AG04450 (cell line): ENCODE measurements around the gene VPS9D1. TPM values are rescaled to one million over a fixed set of nuclear protein-coding genes. Genes with fewer than 3 reads are reported as not detected.

Experiments
- CTCF ChIA-PET: fragments of 300-600, 350-600 bp; formaldehyde crosslinking; extraction: SDS; loops from one replicate; lab custom pipeline; 2022; ENCODE audit warnings: antibody characterized with exemption, inconsistent platforms; lab: Charles Lee
- POLR2A ChIA-PET: fragments of 350-600 bp; formaldehyde crosslinking; extraction: SDS; loops from one replicate; lab custom pipeline; 2021; ENCODE audit warnings: antibody characterized with exemption, inconsistent platforms; lab: Yijun Ruan, JAX
- DNase-seq: peaks from one replicate; pipeline ENCODE4 v3.0.0-alpha.2; 2011; ENCODE audit warnings: low read depth, low spot score
- H3K27ac ChIP-seq: one replicate; pipeline ENCODE4 v1.5.1; 2012; ENCODE audit warnings: low read depth, low read length, control low read depth
- H3K27me3 ChIP-seq: one replicate; pipeline ENCODE4 v1.6.0; 2012; ENCODE audit warnings: low read length; ENCODE audit not compliant: control insufficient read depth, insufficient read depth
- H3K4me3 ChIP-seq: 2 replicates; pipeline ENCODE4 v1.5.1; 2011; ENCODE audit warnings: mild to moderate bottlenecking, low read depth, low read length, control low read depth
- H3K9me3 ChIP-seq: 2 replicates; pipeline ENCODE4 v1.5.1; 2012; ENCODE audit warnings: low read length; ENCODE audit not compliant: control insufficient read depth, insufficient read depth
- CTCF ChIP-seq: IDR thresholded peaks from 2 replicates; pipeline ENCODE4 v1.5.1; 2011; ENCODE audit warnings: low read depth, low read length, control low read depth, inconsistent platforms
- polyA plus RNA-seq: library from polyadenylated mRNA; depleted of rRNA; stranded (reverse); fragments of >200 nt; gene quantifications from 2 replicates; pipeline ENCODE4 v1.2.3, GENCODE V29; 2011

Gene VPS9D1
- polyA plus RNA-seq, 1 experiment: 8.6 TPM

DNA sequence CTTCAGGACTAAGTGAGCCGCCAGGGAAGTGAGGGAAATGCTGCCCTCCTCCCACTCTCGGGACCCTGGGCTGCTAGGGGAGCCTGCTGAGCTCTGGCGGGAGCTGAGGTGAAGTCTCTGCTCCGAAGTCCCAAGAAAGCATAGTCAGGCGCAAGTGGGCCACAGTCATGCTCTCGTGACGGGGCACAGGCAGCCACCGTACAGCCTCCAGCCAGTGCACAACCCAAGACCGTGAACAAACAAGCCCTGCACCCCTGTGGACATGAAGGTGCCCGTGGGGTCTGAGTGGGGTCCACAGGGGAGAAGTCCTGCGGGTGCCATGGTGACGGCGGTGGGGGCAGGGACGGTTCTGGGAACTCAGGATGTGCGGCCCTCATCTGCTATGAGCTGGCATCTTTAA lies 25.3 kb upstream of the VPS9D1 start:
- H3K27me3 ChIP-seq: no peaks in the 10 kb centered on the region
- no peak overlapping the region for H3K27ac ChIP-seq
- ChIA-PET CTCF (interaction anchor here (1.3 to 1.5 kb wide), 2 partner anchors 46 to 115 kb away, joined by 4 read pairs; no protein-coding TSS in a partner anchor), POLR2A (no interaction called here)
- no peaks in the 10 kb centered on the region for H3K9me3 ChIP-seq
- no peak for TF ChIP-seq CTCF
- DNase-seq: no peak
- no peak overlapping the region for H3K4me3 ChIP-seq

DNA sequence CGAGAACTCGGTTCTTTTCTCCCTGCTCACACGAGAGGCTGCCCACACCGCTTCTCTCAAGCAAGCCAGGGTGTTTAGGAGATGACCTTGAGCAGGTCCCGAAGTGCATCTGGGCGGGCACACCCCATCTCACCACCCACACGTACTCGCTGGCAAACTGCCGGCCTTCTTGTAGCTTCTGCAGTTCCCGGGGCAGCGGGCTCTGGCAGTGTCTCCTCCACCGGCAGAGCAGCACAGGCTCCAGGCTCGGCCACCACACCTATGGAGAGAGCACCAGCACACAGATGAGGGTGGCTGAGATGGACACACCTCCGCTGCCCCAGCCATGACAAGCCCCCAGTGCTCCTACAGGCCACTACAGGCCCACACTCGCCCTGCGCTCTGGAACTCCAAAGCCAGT lies 24.1 kb upstream of the VPS9D1 start:
- Histone ChIP-seq H3K27ac (no peak overlapping the region), H3K9me3 (no peaks in the 10 kb centered on the region), H3K27me3 (no peaks in the 10 kb centered on the region), H3K4me3 (no peak overlapping the region)
- POLR2A ChIA-PET: interaction anchor here (0.6 kb wide), 1 partner anchor 154 kb away, joined by 3 read pairs; no protein-coding TSS in a partner anchor
- no peak for DNase-seq
- no peak for TF ChIP-seq CTCF
- CTCF ChIA-PET: no interaction called here

- POLR2A ChIA-PET: interaction anchor here (0.6 to 0.9 kb wide), 2 partner anchors 37 to 62 kb away, joined by 3 to 5 read pairs; no protein-coding TSS in a partner anchor
Observed at GRCh38 chr16:89742948-89743347, 22.2 kb upstream of the VPS9D1 start.

GRCh38 chr16:89741342-89742014 lies 20.8 kb upstream of the VPS9D1 start:
- POLR2A ChIA-PET: no interaction called here
- Histone ChIP-seq H3K27me3 (no peaks in the 10 kb centered on the region), H3K27ac (no peak overlapping the region), H3K9me3 (no peaks in the 10 kb centered on the region; the same call in 1 of the 2 replicates), H3K4me3 (no peak overlapping the region)
- TF ChIP-seq CTCF: no peak
- CTCF ChIA-PET: interaction anchor here (1.0 kb wide), 1 partner anchor 35 kb away, joined by 4 read pairs; no protein-coding TSS in a partner anchor
- DNase-seq: no peak

More at GRCh38 chr16:89742948-89743347, 22.2 kb upstream of the VPS9D1 start:
- Histone ChIP-seq H3K9me3 (no peaks in the 10 kb centered on the region; the same call in 1 of the 2 replicates), H3K27ac (no peak overlapping the region), H3K4me3 (no peak overlapping the region), H3K27me3 (no peaks in the 10 kb centered on the region)
- DNase-seq: no peak
- CTCF ChIA-PET: interaction anchor here (0.7 to 1.0 kb wide), 2 partner anchors 19 to 37 kb away, joined by 4 read pairs; no protein-coding TSS in a partner anchor
- TF ChIP-seq CTCF: no peak

- TF ChIP-seq CTCF: no peak
- ChIA-PET CTCF (interaction anchor here (0.6 to 1.2 kb wide), 2 partner anchors 121 to 171 kb away, joined by 4 to 5 read pairs; no protein-coding TSS in a partner anchor), POLR2A (interaction anchor here (0.9 kb wide), 1 partner anchor 53 kb away, joined by 3 read pairs; the partner anchor contains the start of gene CDK10)
- no peak overlapping the region for H3K27ac ChIP-seq
- H3K9me3 ChIP-seq: no peaks in the 10 kb centered on the region; the same call in 1 of the 2 replicates
- H3K4me3 ChIP-seq: no peak overlapping the region
- H3K27me3 ChIP-seq: no peaks in the 10 kb centered on the region
- no peak for DNase-seq
Observed at GRCh38 chr16:89739383-89739782, 18.7 kb upstream of the VPS9D1 start.
